Astrocyte (in vitro differentiated cells and primary cell): ENCODE results near the gene HBM. TPM values are rescaled to one million over a fixed set of nuclear protein-coding genes. Genes with fewer than 3 reads are reported as not detected.

Experiments
- DNase-seq: peaks from one replicate; pipeline ENCODE4 v3.0.0-alpha.2; 2010; ENCODE audit warnings: low read depth
- FAIRE-seq: peaks from 2 replicates; lab custom pipeline; 2011; peaks lifted over from hg19 to GRCh38; lab: Jason Lieb, UNC
- H2AFZ ChIP-seq: 2 replicates; pipeline ENCODE4 v1.6.0; 2012; ENCODE audit warnings: low read depth, low read length, inconsistent platforms
- H3K27ac ChIP-seq: 2 replicates; pipeline ENCODE4 v1.5.1; 2011; ENCODE audit warnings: low read depth, low read length, inconsistent platforms
- H3K27me3 ChIP-seq: 2 replicates; pipeline ENCODE4 v1.6.0; 2011; ENCODE audit warnings: low read length, inconsistent platforms; ENCODE audit not compliant: insufficient read depth
- H3K36me3 ChIP-seq: 2 replicates; pipeline ENCODE4 v1.5.1; 2011; ENCODE audit warnings: low read length, inconsistent platforms; ENCODE audit not compliant: insufficient read depth
- H3K4me1 ChIP-seq: 2 replicates; pipeline ENCODE4 v1.5.1; 2011; ENCODE audit warnings: low read length, inconsistent platforms; ENCODE audit not compliant: insufficient read depth
- H3K4me2 ChIP-seq: 2 replicates; pipeline ENCODE4 v1.6.0; 2012; ENCODE audit warnings: low read length, inconsistent platforms
- H3K4me3 ChIP-seq: 2 replicates; pipeline ENCODE4 v1.5.1; 2011; ENCODE audit warnings: low read depth, mild to moderate bottlenecking, low read length, inconsistent platforms; ENCODE audit not compliant: insufficient read depth
- H3K79me2 ChIP-seq: 2 replicates; pipeline ENCODE4 v1.6.0; 2012; ENCODE audit warnings: mild to moderate bottlenecking, low read length, inconsistent platforms; ENCODE audit not compliant: insufficient read depth
- H3K9ac ChIP-seq: 2 replicates; pipeline ENCODE4 v1.6.0; 2012; ENCODE audit warnings: mild to moderate bottlenecking, low read length, inconsistent platforms
- H3K9me3 ChIP-seq: 2 replicates; pipeline ENCODE4 v1.5.1; 2012; ENCODE audit warnings: low read depth, mild to moderate bottlenecking, low read length, inconsistent platforms; ENCODE audit not compliant: insufficient read depth
- H4K20me1 ChIP-seq: 2 replicates; pipeline ENCODE4 v1.6.0; 2012; ENCODE audit warnings: low read length, inconsistent platforms; ENCODE audit not compliant: insufficient read depth
- H3K27ac Mint-ChIP-seq: one replicate; pipeline ENCODE4 v1.8.0; 2021; ENCODE audit warnings: mild to moderate bottlenecking, mixed read lengths; ENCODE audit not compliant: unreplicated experiment
- H3K27me3 Mint-ChIP-seq: one replicate; pipeline ENCODE4 v1.8.0; 2021; ENCODE audit warnings: low read depth, mixed read lengths; ENCODE audit not compliant: unreplicated experiment
- H3K36me3 Mint-ChIP-seq: one replicate; pipeline ENCODE4 v1.8.0; 2021; ENCODE audit warnings: low read depth, mixed read lengths; ENCODE audit not compliant: unreplicated experiment
- H3K4me1 Mint-ChIP-seq: one replicate; pipeline ENCODE4 v1.8.0; 2021; ENCODE audit warnings: low read depth, mixed read lengths; ENCODE audit not compliant: unreplicated experiment
- H3K4me3 Mint-ChIP-seq: one replicate; pipeline ENCODE4 v1.8.0; 2021; ENCODE audit warnings: mild to moderate bottlenecking, moderate library complexity, mixed read lengths; ENCODE audit not compliant: unreplicated experiment
- H3K9me3 Mint-ChIP-seq: one replicate; pipeline ENCODE4 v1.8.0; 2021; ENCODE audit warnings: mild to moderate bottlenecking, mixed read lengths; ENCODE audit not compliant: unreplicated experiment
- CTCF ChIP-seq: IDR thresholded peaks from 2 replicates; pipeline ENCODE4 v1.5.1; 2011; ENCODE audit warnings: low read depth, mild to moderate bottlenecking, inconsistent platforms, low read length, moderate library complexity; ENCODE audit not compliant: insufficient read depth
- EZH2 ChIP-seq: IDR thresholded peaks from 2 replicates; pipeline ENCODE4 v1.6.1; 2012; ENCODE audit warnings: mild to moderate bottlenecking, low read length, inconsistent platforms; ENCODE audit not compliant: insufficient read depth
- total RNA-seq: library from RNA; stranded (reverse); gene quantifications from 2 replicates; pipeline ENCODE4 v1.2.1, GENCODE V29; 2021

Gene HBM
- total RNA-seq, 1 donor from 2014 or later, result not detected

GRCh38 chr16:164827-165538 lies 795 bp upstream of the HBM start:
- FAIRE-seq (no peak), DNase-seq (no peak)
- Histone ChIP-seq H3K79me2 (no peaks in the 10 kb centered on the region), H3K9me3 (peaks cover 2% of the 10 kb centered on the region), H3K4me3 (no peak overlapping the region), H3K27me3 (peaks cover 38% of the 10 kb centered on the region), H3K4me2 (peak overlapping the region; percentile 48), H3K9ac (no peak overlapping the region), H2AFZ (no peak overlapping the region), H3K36me3 (no peaks in the 10 kb centered on the region), H4K20me1 (no peaks in the 10 kb centered on the region), H3K27ac (no peak overlapping the region), H3K4me1 (peaks cover 6% of the 10 kb centered on the region)
- Mint-ChIP-seq H3K36me3 (no peaks in the 10 kb centered on the region), H3K27me3 (peaks cover 45% of the 10 kb centered on the region), H3K27ac (no peak overlapping the region), H3K4me1 (no peaks in the 10 kb centered on the region), H3K9me3 (peaks cover 6% of the 10 kb centered on the region), H3K4me3 (no peak overlapping the region)
- TF ChIP-seq CTCF, result no peak
- no peak for TF ChIP-seq EZH2

GRCh38 chr16:166375-167121 lies 770 bp downstream of the HBM start:
- Histone ChIP-seq H3K4me1 (peaks cover 6% of the 10 kb centered on the region), H3K27ac (no peak overlapping the region), H3K9ac (no peak overlapping the region), H3K4me2 (no peak overlapping the region), H3K9me3 (peaks cover 2% of the 10 kb centered on the region), H3K36me3 (no peaks in the 10 kb centered on the region), H3K4me3 (no peak overlapping the region), H3K79me2 (no peaks in the 10 kb centered on the region), H3K27me3 (peaks cover 41% of the 10 kb centered on the region), H2AFZ (no peak overlapping the region), H4K20me1 (no peaks in the 10 kb centered on the region)
- TF ChIP-seq CTCF, result no peak
- TF ChIP-seq EZH2, result peak; percentile 76
- Mint-ChIP-seq H3K4me3 (no peak overlapping the region), H3K27ac (no peak overlapping the region), H3K27me3 (peaks cover 50% of the 10 kb centered on the region), H3K36me3 (no peaks in the 10 kb centered on the region), H3K9me3 (peaks cover 11% of the 10 kb centered on the region), H3K4me1 (peaks cover 2% of the 10 kb centered on the region)
- FAIRE-seq (no peak), DNase-seq (no peak)
